SK-N-MC (cell line): ENCODE results near the gene MRFAP1L1.

Experiments
- EZH2 ChIP-seq: fragments of 200-600 bp; sonication (generic); IDR thresholded peaks from one replicate; pipeline ENCODE4 v1.6.1; 2017; ENCODE audit warnings: antibody characterized with exemption
- FOXP2 ChIP-seq: optimal IDR thresholded peaks from 2 replicates; pipeline ENCODE3; 2011; ENCODE audit warnings: mild to moderate bottlenecking, moderate library complexity; ENCODE audit not compliant: insufficient read depth; ENCODE audit errors: extremely low read length, control extremely low read depth
- POLR2AphosphoS5 ChIP-seq: IDR thresholded peaks from 2 replicates; pipeline ENCODE4 v1.6.1; 2012; ENCODE audit warnings: mild to moderate bottlenecking, low read depth, low read length, borderline replicate concordance

GRCh38 chr4:6727081-6727942 is 17.6 kb upstream of the MRFAP1L1 start:
- TF ChIP-seq EZH2 = no peak
- TF ChIP-seq POLR2AphosphoS5 = no peak
- no peak for TF ChIP-seq FOXP2
